Brain microvascular endothelial cell (primary cell): ENCODE measurements around the gene ADIPOR2.

Source experiments
- DNase-seq: peaks from one replicate; pipeline ENCODE4 v3.0.0-alpha.2; 2020
- H3K27ac ChIP-seq: fragments of 250-450 bp; sonication (Bioruptor Pico); 2 replicates; pipeline ENCODE4 v1.5.1; 2020; ENCODE audit warnings: mild to moderate bottlenecking, moderate library complexity
- H3K27me3 ChIP-seq: fragments of 250-450 bp; sonication (Bioruptor Pico); replicated peaks from 2 replicates; pipeline ENCODE4 v1.5.1; 2020; ENCODE audit warnings: mild to moderate bottlenecking
- H3K36me3 ChIP-seq: fragments of 250-450 bp; sonication (Bioruptor Pico); replicated peaks from 2 replicates; pipeline ENCODE4 v1.5.1; 2020; ENCODE audit warnings: mild to moderate bottlenecking
- H3K4me3 ChIP-seq: 2 replicates; pipeline ENCODE4 v1.5.1; 2011; ENCODE audit warnings: low read depth, mild to moderate bottlenecking, control low read depth, low read length, moderate library complexity
- CTCF ChIP-seq: IDR thresholded peaks from 2 replicates; pipeline ENCODE4 v1.5.1; 2011; ENCODE audit warnings: low read depth, mild to moderate bottlenecking, moderate library complexity, low read length, control low read depth, inconsistent platforms; ENCODE audit errors: missing control alignments
- in situ Hi-C: cut with HindIII; loops from 2 replicates; pipeline ENCODE4 v1.10.0; 2017; ENCODE audit warnings: low sequenced_read_pairs, low pct_ligation_motif_present

Gene ADIPOR2

GRCh38 chr12:1791104-1791841 is 100.4 kb downstream of the ADIPOR2 start:
- H3K27ac ChIP-seq: no peak overlapping the region
- in situ Hi-C loops: loop anchor here (25.0 kb wide), 1 partner anchor 129 kb away; no protein-coding TSS in a partner anchor

DNA sequence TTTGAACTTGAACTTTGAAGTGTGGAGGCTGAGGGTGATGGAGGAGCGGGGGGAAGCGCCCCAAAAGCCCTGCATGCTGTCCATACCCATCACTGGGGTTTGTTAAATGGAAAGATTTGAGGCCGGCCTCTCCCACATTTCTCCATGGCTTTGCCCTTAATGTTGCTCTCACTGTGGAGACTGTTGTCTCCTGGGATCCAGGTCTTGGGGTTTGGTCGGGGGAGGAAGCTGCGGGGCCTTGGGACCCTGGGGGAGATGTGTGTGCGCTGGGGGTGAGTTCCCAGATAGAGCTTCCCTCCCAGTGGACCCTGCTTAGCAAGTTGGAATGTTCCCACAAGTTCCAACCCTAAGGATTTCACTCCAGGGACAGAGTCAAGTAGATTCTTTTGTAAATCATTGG is 101.5 kb downstream of the ADIPOR2 start:
- in situ Hi-C loops: loop anchor here (25.0 kb wide), 1 partner anchor 130 kb away; no protein-coding TSS in a partner anchor
- H3K36me3 ChIP-seq: no peaks in the 10 kb centered on the region
- DNase-seq: no peak
- H3K27ac ChIP-seq: no peak overlapping the region
- no peak overlapping the region for H3K4me3 ChIP-seq
- no peak for TF ChIP-seq CTCF
- no peaks in the 10 kb centered on the region for H3K27me3 ChIP-seq

More at GRCh38 chr12:1791104-1791841, 100.4 kb downstream of the ADIPOR2 start:
- Histone ChIP-seq H3K4me3 (no peak overlapping the region), H3K27me3 (no peaks in the 10 kb centered on the region), H3K36me3 (no peaks in the 10 kb centered on the region)
- peak; percentile 53 for DNase-seq
- TF ChIP-seq CTCF: peak; percentile 88

GRCh38 chr12:1793426-1794210 is 102.7 kb downstream of the ADIPOR2 start:
- Histone ChIP-seq H3K27me3 (no peaks in the 10 kb centered on the region), H3K27ac (no peak overlapping the region), H3K36me3 (no peaks in the 10 kb centered on the region), H3K4me3 (no peak overlapping the region)
- in situ Hi-C loops: loop anchor here (25.0 kb wide), 1 partner anchor 131 kb away; no protein-coding TSS in a partner anchor
- no peak for TF ChIP-seq CTCF
- DNase-seq: no peak

- TF ChIP-seq CTCF: no peak
- Histone ChIP-seq H3K27ac (no peak overlapping the region), H3K27me3 (no peaks in the 10 kb centered on the region), H3K4me3 (no peak overlapping the region), H3K36me3 (no peaks in the 10 kb centered on the region)
- in situ Hi-C loops: loop anchor here (25.0 kb wide), 1 partner anchor 132 kb away; no protein-coding TSS in a partner anchor
- DNase-seq: no peak
Measured at GRCh38 chr12:1794440-1795090, 103.7 kb downstream of the ADIPOR2 start.

- DNase-seq: no peak
- Histone ChIP-seq H3K27me3 (no peaks in the 10 kb centered on the region), H3K36me3 (no peaks in the 10 kb centered on the region), H3K4me3 (no peak overlapping the region), H3K27ac (no peak overlapping the region)
- no peak for TF ChIP-seq CTCF
- in situ Hi-C loops: loop anchor here (25.0 kb wide), 1 partner anchor 133 kb away; no protein-coding TSS in a partner anchor
Measured at GRCh38 chr12:1795221-1795784, 104.4 kb downstream of the ADIPOR2 start.
